Activated CD8-positive, alpha-beta memory T cell treated with anti-CD3 and anti-CD28 coated beads for 1 hour (primary cell): ENCODE results near the gene STAT2.
"Not testable (repeated sequence)": the region's sequence is repeated elsewhere in the genome, so short reads cannot be mapped to it uniquely, and the experiment has no call there.

ENCODE experiments used
- DNase-seq, 2 donors: peaks; one replicate each; pipeline ENCODE4 v3.0.0-alpha.2; 2020; ENCODE audit warnings: low read depth in 1 of 2; ENCODE audit errors: extremely low read depth in 1 of 2

Gene STAT2

GRCh38 chr12:56362130-56363059 is 2.5 kb upstream of the STAT2 start, which contains the start of gene APOF:
APOF (minus strand) TSS chr12:56362857; CDS start chr12:56362745, 112 bp downstream.
- no peak for DNase-seq

DNA sequence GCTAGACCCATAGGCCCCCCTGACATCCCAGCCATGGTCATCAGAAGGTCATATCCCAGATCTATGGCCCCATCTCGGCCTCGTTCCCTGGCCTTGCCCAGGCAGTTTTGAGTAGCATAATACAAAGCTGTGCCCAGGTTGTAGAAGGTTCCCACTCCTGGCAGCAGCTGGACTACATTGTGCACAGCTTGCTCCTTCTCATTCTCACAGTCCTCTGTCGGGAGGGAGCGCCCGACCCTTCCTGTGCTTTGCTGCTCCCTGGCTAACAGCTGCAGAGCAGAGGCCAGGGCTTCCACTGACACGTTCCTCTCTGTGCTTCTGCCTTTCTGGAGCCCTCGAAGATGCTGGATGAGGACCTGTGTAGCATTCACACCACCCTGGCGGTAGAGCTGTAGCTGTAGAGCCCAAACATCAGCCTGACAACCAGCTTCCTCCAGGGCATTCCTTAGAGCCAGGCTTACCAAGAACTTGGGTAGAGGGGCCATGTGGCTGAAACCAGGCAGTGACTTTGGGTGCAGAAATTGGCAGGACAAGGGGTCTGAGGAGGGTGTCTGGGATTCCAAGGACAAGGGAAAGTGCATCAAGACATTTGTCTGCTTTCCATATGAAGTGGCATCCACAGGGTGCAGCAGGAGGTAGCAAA is 1.7 kb upstream of the STAT2 start:
- no peak for DNase-seq

- no peak for DNase-seq
These were observed 923 bp downstream of the STAT2 start for GRCh38 chr12:56358836-56359532.

DNA sequence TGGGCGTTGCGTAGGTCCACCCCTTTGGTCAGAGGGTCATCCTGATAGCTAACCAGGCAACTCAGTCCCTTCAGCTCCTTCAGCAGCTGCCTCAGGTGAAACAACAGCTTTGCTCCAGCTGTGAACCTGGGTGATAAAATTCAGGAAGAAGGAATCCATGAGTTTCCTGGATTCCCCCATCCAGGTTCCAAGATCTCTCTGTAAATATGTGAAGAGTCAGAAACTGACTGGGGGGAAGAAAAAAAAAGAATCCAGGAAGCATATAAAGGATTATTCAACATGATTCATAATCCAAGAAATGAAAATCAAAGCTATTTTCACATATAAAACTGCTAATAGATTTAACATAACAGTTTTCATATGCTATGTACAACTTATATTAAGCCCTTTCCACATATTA is 8.6 kb downstream of the STAT2 start:
- no peak for DNase-seq

- DNase-seq, result no peak
These were observed 9.2 kb downstream of the STAT2 start for GRCh38 chr12:56350662-56351061.

DNA sequence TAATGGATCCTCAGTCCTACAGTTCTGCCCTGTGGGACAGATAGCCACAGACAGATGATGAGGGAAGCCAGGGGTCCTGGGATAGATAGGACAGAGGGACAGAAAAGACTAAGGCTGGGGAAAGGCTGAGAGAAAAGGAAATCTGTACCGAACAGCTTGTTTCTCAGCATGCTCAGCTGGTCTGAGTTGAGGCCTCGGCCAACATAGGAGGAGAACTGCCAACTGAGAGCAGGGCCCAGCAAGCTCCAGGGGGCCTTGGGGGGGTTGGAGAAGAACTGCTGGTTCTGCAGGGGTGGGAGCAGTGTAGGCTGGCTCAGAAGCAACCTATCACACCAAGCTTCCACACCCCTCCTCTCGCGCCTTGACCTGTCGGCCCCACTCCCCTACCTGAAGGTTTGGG is 11.1 kb downstream of the STAT2 start:
- no peak for DNase-seq

DNA sequence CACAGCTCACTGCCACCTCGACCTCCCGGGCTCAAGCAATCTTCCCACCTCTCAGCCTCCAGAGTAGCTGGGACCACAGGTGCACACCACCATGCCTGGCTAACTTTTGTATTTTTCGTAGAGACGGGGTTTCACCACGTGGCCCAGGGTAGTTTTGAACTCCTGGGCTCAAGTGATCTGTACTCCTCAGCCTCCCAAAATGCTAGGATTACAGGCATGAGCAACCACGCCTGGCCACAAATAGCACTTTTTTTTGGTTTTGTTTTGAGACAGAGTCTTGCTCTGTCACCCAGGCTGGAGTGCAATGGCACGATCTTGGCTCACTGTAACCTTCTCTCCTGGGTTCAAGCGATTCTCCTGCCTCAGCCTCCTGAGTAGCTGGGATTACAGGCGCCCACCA is 12.7 kb downstream of the STAT2 start:
- not testable (repeated sequence) for DNase-seq

GRCh38 chr12:56346675-56347074 is 13.2 kb downstream of the STAT2 start:
- DNase-seq, result no peak

DNA sequence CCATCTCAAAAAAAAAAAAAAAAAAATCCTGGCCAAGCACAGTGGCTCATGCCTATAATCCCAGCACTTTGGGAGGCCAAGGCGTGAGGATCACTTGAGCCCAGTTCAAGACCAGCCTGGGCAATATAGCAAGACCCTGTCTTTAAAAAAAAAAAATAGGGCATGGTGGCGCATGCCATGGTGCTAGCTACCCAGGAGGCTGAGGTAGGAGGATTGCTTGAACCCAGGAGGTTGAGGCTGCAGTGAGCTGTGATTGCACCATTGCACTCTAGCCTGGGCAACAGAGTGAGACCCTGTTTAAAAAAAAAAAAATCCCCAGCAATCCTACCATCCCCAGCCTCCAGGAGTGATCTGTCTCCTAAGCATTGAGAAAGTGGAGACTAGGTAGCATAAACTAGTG is 17.6 kb downstream of the STAT2 start:
- DNase-seq, result not testable (repeated sequence)

DNA sequence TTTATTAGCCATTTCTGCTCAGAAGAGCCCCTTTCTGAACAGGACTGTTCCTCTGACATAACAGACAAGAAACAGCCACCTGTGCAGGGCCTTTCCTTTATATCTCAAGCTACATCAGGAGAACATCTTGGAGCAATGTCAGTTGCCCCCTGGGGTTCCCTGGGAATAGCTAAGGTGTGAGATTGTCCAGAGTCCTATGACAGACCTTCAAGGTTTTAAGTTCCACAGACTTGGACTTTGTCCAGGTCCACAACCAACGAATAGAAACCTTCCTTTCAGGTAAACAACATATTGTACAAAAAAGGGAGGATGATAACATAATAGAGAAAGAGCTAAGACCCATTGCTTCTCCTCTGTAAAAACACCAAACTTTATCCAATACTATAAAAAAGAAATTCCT is 18.3 kb downstream of the STAT2 start:
- DNase-seq, result no peak

GRCh38 chr12:56339158-56339422 is 20.8 kb downstream of the STAT2 start:
- no peak for DNase-seq

GRCh38 chr12:56338308-56339157 is 21.4 kb downstream of the STAT2 start, which contains the start of gene IL23A:
IL23A (plus strand) TSS chr12:56338884; CDS start chr12:56339045, 161 bp downstream.
- peak; percentile 67 to 78 for DNase-seq

DNA sequence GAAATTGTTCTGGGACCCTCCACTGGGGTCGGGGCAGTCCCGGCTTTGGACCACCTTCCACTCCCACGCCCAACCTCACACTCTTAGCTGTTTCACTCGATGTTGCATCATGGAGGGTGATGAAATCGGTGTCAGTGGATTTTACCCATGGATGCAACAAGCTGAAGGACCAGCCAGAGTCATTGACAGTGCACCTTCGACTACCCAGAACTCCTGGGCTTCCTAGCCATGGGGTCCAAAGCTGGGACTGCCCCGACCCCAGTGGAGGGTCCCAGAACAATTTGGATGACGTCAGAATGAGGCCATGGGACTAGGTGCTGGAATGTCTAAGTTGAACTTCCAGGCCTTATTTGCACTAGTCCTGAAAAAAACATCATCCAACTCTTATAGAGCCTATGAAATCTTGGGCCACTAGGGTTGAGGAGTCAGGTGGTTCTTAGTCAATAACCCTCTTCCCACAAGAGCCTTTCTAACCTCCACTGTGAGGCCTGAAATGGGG is 22.1 kb downstream of the STAT2 start:
- DNase-seq, result no peak

DNA sequence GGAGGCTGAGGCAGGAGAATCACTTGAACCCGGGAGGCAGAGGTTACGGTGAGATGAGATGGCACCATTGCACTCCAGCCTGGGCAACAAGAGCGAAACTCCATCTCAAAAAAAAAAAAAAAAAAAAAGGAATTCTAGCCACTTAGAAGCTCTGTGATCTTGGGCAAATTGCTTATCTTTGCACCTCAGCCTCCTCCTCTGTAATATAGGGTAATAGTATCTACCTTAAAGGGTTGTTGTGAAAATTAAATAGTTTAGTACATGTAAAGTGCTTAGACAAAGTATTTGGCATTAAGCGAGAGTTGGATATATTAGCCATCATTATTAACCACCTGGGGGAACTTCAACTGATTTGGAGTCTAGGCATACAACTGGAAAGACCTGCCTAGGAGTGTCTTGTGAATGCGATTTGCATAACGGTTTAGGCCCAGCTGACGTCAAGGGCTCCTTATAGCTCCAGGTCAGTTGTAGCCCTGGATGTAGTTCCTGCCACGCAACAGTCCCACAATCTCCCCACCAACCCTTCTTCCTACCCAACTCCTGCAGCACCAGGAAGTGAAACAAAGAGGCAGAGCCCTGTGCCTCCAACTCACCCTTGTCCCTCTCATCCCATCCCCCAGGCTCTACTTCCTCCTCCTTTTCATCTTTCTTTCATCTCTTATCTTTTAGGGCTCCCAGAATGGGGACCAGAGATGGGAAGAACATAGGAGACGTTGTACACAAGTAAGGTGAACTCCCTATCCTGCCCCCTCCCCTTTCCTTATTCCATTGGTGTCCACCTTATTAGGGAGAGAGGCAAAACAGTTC is 23.3 kb downstream of the STAT2 start:
- no peak for DNase-seq

DNA sequence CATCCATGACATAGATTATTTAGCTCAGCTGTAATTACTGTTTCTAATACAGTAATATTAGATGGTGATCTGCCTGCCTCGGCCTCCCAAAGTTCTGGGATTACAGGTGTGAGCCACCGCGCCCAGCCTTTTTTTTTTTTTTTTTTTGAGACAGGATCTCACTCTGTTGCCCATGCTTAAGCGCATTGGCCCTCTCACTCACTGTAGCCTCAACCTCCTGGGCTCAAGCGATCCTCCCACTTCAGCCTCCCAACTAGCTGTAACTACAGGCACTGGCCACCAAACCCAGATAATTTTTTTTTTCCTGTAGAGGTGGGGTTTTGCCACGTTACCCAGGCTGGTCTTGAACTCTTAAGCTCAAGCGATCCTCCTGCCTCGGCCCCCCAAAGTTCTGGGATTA is 24.4 kb downstream of the STAT2 start:
- DNase-seq, result not testable (repeated sequence)

DNA sequence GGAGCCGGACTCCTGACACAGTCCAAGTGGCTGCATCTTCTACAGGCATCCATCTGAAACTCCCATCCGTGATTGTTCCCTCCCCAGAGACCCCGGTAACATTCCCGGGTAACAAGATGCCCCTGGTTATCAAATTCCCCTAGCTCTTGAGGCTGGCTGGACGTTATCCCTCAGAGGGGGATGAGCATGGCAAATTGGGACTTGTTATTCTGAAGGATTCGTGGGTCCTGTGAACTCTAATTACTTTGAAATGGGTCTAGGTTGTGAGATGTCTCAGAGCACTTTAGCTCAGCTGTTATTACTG is 25.5 kb downstream of the STAT2 start:
- no peak for DNase-seq

GRCh38 chr12:56333679-56334489 is 26.0 kb downstream of the STAT2 start, which contains the start of gene PAN2:
PAN2 (minus strand) TSS chr12:56334000; CDS start chr12:56333094, 906 bp downstream.
- peak; percentile 85 to 86 for DNase-seq

DNA sequence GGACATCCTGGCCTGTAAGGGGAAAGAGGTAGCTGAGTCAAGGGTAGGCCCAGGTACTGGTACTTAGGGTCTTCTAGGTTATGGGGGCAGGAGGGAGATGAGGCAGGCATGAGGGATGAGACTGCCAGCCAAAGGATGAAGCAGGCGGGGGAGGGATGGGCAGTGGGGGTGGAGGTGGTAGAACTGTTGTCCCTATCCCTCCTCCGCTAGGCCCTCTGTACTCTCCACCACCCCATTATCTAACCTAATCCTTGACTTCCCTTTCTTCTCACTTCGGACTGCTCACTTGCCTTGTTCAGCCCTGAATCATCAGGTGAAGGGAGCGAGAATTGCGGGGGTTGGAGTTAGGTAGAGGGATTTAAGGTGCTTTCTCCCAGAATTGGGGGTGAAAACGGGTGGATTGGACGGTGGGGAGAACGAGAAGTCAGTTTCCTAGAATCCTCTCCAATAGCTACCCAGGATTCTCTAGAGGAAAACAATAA is 26.7 kb downstream of the STAT2 start:
- no peak for DNase-seq
